ELR (cell line): ENCODE data around the gene GPR176.
"Not testable (repeated sequence)": the region's sequence is repeated elsewhere in the genome, so short reads cannot be mapped to it uniquely, and the experiment has no call there.

ENCODE experiments used
- DNase-seq: peaks from one replicate; pipeline ENCODE4 v3.0.0-alpha.2; 2015; ENCODE audit warnings: low read depth

GPR176 gene

GRCh38 chr15:39935241-39935640, 15.2 kb upstream of the GPR176 start:
- no peak for DNase-seq

- peak; percentile 42 for DNase-seq
Observed at GRCh38 chr15:39934397-39935071, 14.5 kb upstream of the GPR176 start.

- DNase-seq, result peak; percentile 55
Observed at GRCh38 chr15:39931615-39932014, 11.5 kb upstream of the GPR176 start.

- no peak for DNase-seq
Observed at GRCh38 chr15:39926526-39926925, 6.5 kb upstream of the GPR176 start.

- DNase-seq, result peak; percentile 70
Observed at GRCh38 chr15:39925112-39925842, 5.2 kb upstream of the GPR176 start.

- DNase-seq, result no peak
Observed at GRCh38 chr15:39924437-39924836, 4.4 kb upstream of the GPR176 start.

GRCh38 chr15:39922462-39923092, 2.5 kb upstream of the GPR176 start:
- no peak for DNase-seq

GRCh38 chr15:39921274-39921638, 1.2 kb upstream of the GPR176 start:
- DNase-seq, result no peak

- DNase-seq, result peak; percentile 86
Observed at GRCh38 chr15:39920510-39921273, 626 bp upstream of the GPR176 start.

- peak; percentile 45 for DNase-seq
Observed at GRCh38 chr15:39919411-39919747, 687 bp downstream of the GPR176 start.

- peak; percentile 93 for DNase-seq
Observed at GRCh38 chr15:39918688-39919385, 1.2 kb downstream of the GPR176 start.

GRCh38 chr15:39914977-39915376, 5.1 kb downstream of the GPR176 start:
- DNase-seq, result no peak

GRCh38 chr15:39909007-39909406, 11.1 kb downstream of the GPR176 start:
- DNase-seq, result no peak

- peak; percentile 90 for DNase-seq
Observed at GRCh38 chr15:39908186-39908585, 11.9 kb downstream of the GPR176 start.

GRCh38 chr15:39907216-39907615, 12.8 kb downstream of the GPR176 start:
- DNase-seq, result no peak

GRCh38 chr15:39904115-39904514, 16.0 kb downstream of the GPR176 start:
- no peak for DNase-seq

GRCh38 chr15:39898317-39898716, 21.7 kb downstream of the GPR176 start:
- no peak for DNase-seq

- no peak for DNase-seq
Observed at GRCh38 chr15:39896846-39897245, 23.2 kb downstream of the GPR176 start.

GRCh38 chr15:39896101-39896500, 24.0 kb downstream of the GPR176 start:
- DNase-seq, result no peak

GRCh38 chr15:39893051-39893450, 27.0 kb downstream of the GPR176 start:
- not testable (repeated sequence) for DNase-seq

- DNase-seq, result no peak
Observed at GRCh38 chr15:39892418-39892817, 27.6 kb downstream of the GPR176 start.

GRCh38 chr15:39890621-39891020, 29.4 kb downstream of the GPR176 start:
- no peak for DNase-seq
